GM19043 (cell line): ENCODE results near the gene CACNA2D3.

ENCODE experiments used
- ATAC-seq: cut with Tn5 transposase; IDR thresholded peaks from one replicate; pipeline ENCODE4 v1.9.1; 2021; ENCODE audit warnings: low read depth; ENCODE audit not compliant: unreplicated experiment

CACNA2D3 gene

DNA sequence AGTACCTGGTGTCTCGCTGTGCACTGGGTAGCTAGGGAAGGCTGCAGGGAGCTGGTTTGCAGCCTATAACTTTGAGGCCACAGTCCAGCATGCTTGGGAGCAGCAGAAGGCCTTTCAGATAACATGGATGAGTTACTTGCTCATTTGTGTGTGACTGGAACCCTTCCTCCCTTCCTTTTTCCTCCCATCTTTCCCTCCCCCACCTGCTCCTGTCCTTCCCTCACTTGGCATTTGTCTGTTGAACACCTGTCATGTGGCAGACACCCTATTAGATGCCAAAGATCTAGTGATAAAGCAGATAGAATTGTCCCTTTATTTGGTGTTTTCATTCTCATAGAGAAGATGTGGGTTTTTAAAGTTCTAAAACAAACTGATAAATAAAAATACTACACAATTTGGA lies 733.9 kb downstream of the CACNA2D3 start:
- ATAC-seq = no peak

- no peak for ATAC-seq
Observed at GRCh38 chr3:54857343-54857742, 735.0 kb downstream of the CACNA2D3 start.

GRCh38 chr3:54858093-54858785 lies 735.9 kb downstream of the CACNA2D3 start:
- ATAC-seq = no peak

DNA sequence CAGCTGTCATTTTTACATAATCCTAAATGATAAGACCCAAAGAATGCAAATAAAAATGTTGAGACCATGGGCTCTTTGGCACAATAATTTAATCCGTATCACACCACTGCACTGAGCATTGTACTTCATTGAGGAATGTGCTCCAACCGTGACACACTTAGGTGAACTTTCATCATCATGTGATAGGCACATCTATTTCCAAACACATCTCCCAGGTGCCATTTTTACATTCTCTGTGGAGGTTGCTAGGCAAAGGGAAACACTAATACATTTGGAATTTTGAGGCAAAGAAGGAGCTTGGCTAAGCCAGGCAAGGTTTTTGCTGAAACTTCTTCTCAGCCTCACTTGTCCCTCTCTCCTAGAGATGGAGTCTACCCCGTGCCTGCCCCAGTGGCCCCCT lies 736.8 kb downstream of the CACNA2D3 start:
- no peak for ATAC-seq

- no peak for ATAC-seq
Observed at GRCh38 chr3:54861248-54862067, 739.1 kb downstream of the CACNA2D3 start.

DNA sequence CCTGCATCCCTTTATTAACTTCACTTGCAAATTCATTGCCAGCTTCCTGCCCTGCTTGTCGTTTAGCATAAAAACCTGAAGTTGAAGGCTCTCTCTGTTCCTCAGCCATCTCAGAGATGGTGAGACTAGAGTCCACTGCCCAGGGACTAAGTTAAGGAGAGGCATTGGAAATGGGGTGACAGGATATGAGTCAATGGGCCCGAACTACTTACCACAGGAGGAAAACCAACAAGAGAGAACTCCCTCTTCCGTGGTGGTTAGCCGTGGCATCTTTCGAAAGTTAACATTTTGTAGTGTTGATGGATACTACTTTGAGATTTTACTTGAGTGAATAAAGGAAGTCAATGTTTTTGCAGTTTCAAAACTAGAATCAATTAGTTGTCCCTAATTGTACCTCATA lies 740.2 kb downstream of the CACNA2D3 start:
- no peak for ATAC-seq

DNA sequence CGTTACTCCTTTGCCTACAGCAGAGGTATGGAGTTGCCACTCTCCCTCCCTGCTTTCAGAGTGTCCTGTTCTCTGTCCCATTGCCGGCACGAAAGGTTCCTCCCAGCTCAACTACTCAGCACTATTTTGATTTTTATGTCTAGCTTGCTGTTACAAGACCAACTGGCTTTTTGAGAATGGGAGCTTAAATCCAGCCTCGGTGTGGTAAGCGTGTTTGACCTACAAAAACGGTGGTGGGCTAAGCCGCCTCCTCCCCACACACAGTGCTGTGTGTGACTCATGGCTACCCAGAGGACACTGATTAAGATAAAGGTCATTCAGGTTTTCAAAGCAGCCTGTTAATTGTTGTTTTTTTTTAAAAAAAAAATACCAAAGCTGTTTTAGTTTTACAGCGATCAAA lies 741.0 kb downstream of the CACNA2D3 start:
- ATAC-seq = no peak

- no peak for ATAC-seq
Observed at GRCh38 chr3:54863786-54864185, 741.4 kb downstream of the CACNA2D3 start.

DNA sequence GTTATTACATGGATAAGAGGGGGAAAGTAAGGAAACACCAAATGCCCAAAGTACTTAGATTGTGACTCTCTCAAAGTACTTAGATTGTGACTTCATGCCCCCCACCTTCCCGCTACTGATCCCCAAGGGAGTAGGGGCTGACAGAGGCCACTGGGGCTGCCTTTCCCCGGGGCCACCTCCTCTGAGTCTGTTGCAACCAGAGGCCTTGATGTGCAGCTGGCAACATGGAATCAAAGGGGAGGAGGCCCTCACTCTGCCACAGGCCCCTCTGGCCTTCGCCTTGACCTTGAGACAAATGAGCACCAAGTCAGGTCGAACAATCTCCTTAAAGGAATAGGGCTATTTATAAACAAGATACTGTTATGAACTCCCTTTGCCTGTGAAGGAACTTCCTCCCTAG lies 743.0 kb downstream of the CACNA2D3 start:
- no peak for ATAC-seq

DNA sequence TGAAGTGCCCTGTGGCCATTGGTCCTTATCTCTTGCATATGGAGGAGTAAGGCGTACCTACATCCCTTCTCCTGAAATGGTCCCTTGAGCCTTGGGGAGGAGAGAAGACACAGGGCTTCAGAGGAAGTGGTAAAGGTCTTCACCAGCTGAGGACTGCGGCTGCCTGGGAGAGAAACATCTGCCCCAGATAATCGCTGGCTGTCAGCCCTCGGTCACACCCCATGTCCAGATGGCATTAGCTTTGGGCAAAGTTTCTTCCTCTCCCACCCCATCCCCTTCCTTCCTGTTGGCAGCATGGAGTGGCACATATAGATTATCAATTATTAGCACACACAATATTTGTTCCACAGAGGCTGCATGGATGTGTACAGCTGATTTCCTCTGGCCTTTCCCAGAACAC lies 743.9 kb downstream of the CACNA2D3 start:
- no peak for ATAC-seq

DNA sequence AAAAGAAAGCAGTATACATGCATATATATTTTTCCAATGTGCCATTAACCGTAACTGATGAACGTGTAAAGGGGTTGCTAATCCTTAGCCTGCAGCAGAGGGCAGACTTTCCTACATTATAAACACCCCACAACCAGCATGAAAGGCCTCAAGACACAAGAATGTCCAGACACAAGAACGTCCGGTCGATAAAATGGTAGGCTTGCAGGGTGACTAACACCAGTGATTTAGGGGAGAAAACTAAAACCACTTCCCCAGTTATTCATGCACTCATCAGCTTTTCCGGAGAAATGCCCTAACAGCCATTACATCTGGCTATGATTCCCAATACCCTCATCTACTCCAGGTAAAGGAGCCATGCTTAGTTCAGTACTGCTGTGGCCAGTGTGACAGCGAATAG lies 748.1 kb downstream of the CACNA2D3 start:
- no peak for ATAC-seq

DNA sequence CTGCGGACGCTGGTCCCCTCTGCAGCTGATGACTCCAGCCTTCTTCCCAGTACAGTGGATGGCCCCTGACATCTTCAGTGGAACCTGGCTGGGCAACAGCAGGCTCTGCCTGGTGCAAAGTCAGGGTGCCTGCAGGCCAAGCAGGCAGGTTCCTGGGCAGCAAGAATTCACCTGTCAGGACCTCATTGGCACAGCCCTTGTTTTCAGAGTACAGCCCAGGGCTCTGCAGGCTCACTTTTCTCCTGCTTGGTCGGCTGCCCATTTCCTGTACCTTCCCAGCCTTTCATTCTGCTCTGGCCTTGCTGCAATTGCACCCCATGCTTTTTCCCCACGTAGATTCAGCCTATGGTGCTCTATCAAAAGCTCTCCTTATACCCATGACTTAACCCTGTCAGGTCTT lies 749.5 kb downstream of the CACNA2D3 start:
- no peak for ATAC-seq

DNA sequence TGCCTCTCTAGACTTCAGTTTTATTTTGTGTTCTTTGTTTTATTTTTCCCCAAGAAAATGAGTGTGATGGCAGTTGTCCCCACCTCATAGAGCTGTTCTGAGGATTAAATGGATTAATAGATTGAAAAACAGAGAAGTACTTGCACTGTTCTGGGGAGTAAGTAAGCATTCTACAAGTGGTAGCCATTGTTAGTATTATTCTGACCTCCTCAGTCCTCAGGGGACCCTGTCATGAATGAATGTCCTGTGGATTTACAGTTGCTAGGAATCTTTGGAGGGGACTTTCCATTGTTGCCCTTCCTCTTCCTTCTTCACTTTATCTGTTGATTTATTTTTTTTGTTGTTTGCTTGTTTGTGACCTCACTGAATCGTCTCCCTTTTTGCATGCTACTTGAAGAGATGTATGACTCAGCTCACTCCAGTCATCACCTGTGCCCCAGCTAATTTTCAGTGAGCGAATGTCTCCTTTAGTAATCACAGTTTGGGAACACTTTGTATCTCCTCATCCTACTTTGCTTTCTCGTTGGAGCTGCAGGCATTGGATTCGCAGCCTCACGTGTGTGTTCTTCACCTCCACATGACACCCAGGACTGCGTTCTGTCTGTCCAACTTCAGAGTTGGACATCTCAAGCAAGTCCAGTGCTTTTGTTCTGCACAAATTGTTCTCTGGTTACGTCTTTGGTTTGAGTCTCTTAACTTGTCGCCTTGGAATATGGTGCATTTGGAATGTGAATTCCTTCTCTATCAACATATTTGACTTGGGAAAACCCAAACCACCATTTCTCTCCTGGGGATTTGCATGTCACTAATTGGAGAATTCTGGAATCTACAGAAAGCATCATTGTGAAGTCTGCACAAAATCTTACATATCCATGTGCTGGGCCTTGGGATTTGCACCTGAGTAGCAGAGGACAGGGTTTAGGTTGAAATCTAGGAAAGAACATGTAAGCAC lies 751.0 kb downstream of the CACNA2D3 start:
- no peak for ATAC-seq

- ATAC-seq = no peak
Observed at GRCh38 chr3:54874816-54875556, 752.6 kb downstream of the CACNA2D3 start.

DNA sequence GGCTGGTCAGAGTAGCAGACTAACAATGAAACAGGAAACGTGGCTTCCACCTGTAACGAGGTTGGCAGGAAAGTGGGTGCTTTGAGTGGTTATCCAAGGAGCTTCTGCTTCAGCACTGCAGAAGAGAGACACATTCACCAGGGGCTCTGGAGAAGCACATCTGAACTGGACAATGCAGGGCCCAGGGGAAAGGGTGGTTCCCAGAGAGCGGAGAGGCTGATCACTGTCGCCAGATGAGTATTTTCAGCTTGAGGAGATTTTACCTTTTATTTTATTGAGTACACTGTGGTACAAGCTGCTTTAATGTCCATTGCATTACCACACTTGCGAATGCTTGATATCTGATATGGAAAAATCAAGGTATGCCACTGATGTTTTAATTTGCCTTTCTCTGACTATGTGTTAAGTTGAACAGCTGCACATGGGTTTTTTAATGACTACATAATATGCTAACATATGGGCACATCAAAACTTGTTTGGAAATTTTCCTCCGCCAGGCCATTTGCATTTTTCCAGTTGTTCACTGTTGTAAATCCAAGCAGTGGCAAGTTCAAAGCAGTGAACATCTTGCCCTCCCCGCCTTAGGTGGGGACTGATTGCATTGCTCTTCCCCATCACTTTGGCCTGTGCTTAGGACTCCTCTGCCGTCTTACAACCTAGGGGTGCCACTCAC lies 753.4 kb downstream of the CACNA2D3 start:
- no peak for ATAC-seq

DNA sequence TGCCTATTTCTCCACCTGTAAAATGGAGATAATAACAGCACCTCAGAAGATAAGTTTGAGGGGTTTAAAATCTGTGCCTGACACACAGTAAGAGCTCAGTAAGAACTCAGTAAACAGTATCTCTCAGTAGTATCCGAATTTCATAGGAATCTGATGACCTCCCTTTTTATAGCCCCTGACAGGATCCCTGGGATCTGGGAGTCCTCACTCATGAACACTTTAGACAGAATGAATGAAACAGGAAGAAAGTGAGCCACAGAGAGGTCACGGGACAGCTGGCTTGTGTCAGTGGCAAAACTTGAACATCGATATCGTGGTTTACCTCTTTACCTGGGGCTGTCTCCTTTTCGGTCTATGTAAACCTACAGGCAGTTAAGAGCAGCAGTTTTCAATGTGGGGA lies 754.3 kb downstream of the CACNA2D3 start:
- ATAC-seq = no peak

- no peak for ATAC-seq
Observed at GRCh38 chr3:54877730-54878129, 755.4 kb downstream of the CACNA2D3 start.

- no peak for ATAC-seq
Observed at GRCh38 chr3:54878145-54878544, 755.8 kb downstream of the CACNA2D3 start.

- no peak for ATAC-seq
Observed at GRCh38 chr3:54882129-54882833, 759.9 kb downstream of the CACNA2D3 start.
